OCI-LY1 (cell line): Measurements from ENCODE around the gene NOP53.
"Not testable (repeated sequence)": the region's sequence is repeated elsewhere in the genome, so short reads cannot be mapped to it uniquely, and the experiment has no call there.

Experiments
- EZH2 ChIP-seq: fragments of 200-600 bp; sonication (generic), shearing (Covaris generic); IDR thresholded peaks from 2 replicates; pipeline ENCODE4 v1.8.0; 2017; ENCODE audit warnings: borderline replicate concordance, mixed run types, mild to moderate bottlenecking, antibody characterized with exemption, low read length, moderate library complexity, mixed read lengths
- TF ChIP-seq, protein P1 (sequence below): fragments of 200-600 bp; sonication (generic), shearing (Covaris generic); IDR thresholded peaks from 2 replicates; pipeline ENCODE4 v1.5.1; 2017; ENCODE audit warnings: mild to moderate bottlenecking, antibody characterized with exemption, low read length, moderate library complexity, mixed read lengths

DNA sequence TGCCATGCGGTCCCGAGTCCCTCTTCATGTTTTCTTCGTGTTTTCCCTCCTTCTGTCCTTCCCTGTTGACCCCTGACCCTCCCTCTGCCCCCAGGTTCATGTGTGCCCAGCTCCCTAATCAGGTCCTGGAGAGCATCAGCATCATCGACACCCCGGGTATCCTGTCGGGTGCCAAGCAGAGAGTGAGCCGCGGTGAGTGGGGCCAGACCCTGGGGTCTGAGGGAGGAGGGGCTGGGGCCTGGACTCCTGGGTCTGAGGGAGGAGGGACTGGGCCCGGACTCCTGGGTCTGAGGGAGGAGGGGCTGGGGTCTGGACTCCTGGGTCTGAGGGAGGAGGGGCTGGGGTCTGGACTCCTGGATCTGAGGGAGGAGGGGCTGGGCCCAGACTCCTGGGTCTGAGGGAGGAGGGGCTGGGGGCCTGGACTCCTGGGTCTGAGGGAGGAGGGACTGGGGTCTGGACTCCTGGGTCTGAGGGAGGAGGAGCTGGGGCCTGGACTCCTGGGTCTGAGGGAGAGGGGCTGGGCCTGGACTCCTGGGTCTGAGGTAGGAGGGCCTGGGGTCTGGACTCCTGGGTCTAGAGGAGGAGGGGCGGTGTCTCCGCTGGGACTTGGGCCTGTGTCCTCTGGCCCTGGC is 26.8 kb upstream of the NOP53 start:
- TF ChIP-seq, protein P1, sequence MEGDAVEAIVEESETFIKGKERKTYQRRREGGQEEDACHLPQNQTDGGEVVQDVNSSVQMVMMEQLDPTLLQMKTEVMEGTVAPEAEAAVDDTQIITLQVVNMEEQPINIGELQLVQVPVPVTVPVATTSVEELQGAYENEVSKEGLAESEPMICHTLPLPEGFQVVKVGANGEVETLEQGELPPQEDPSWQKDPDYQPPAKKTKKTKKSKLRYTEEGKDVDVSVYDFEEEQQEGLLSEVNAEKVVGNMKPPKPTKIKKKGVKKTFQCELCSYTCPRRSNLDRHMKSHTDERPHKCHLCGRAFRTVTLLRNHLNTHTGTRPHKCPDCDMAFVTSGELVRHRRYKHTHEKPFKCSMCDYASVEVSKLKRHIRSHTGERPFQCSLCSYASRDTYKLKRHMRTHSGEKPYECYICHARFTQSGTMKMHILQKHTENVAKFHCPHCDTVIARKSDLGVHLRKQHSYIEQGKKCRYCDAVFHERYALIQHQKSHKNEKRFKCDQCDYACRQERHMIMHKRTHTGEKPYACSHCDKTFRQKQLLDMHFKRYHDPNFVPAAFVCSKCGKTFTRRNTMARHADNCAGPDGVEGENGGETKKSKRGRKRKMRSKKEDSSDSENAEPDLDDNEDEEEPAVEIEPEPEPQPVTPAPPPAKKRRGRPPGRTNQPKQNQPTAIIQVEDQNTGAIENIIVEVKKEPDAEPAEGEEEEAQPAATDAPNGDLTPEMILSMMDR = not testable (repeated sequence)
- not testable (repeated sequence) for TF ChIP-seq EZH2
